HG02970 (cell line): ENCODE results near the gene UBE2I.
A peak's percentile ranks its signal among the peaks of the same experiment; 100 is the strongest.
"Not testable (repeated sequence)": the region's sequence is repeated elsewhere in the genome, so short reads cannot be mapped to it uniquely, and the experiment has no call there.

Experiments used
- ATAC-seq: cut with Tn5 transposase; IDR thresholded peaks from one replicate; pipeline ENCODE4 v1.9.1; 2021; ENCODE audit warnings: mild to moderate bottlenecking, moderate library complexity, moderate number of reproducible peaks; ENCODE audit not compliant: unreplicated experiment, low FRiP score

UBE2I gene

GRCh38 chr16:1308977-1309885 lies at the start of gene UBE2I:
Gene UBE2I, plus strand, starts transcription at chr16:1309636. Its CDS starts 4,395 bp downstream, at chr16:1314031.
- ATAC-seq = peak; percentile 64

- no peak for ATAC-seq
Observed at GRCh38 chr16:1259760-1260068, 49.7 kb upstream of the UBE2I start.

DNA sequence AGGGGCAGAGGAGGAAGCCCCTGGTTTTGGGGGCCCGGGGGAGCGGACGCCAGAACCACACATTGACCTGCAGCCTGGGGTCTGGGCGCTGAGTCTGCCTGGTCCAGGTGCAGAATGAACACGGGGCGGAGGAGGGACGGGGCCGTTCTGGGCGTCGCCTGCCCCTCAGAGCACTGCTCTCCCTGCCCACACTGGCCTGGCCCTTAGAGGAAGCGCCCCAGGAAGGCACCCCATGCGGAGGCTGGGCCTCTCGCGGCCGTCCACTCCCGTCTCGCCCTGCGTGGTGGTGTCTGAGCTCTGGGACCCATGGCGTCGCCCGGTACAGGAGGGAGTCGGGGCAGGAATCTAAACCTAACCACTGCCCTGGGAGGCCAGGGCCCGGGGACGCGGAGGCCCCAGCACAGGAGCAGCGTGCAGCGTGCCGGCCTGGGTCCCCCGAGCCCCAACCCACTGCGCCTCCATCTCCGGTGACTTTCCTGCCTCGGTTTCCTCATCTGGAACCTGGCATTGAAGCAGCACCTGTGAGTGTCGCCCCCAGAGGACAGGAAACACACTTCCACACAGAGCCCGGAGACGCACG lies 49.2 kb upstream of the UBE2I start:
- no peak for ATAC-seq

DNA sequence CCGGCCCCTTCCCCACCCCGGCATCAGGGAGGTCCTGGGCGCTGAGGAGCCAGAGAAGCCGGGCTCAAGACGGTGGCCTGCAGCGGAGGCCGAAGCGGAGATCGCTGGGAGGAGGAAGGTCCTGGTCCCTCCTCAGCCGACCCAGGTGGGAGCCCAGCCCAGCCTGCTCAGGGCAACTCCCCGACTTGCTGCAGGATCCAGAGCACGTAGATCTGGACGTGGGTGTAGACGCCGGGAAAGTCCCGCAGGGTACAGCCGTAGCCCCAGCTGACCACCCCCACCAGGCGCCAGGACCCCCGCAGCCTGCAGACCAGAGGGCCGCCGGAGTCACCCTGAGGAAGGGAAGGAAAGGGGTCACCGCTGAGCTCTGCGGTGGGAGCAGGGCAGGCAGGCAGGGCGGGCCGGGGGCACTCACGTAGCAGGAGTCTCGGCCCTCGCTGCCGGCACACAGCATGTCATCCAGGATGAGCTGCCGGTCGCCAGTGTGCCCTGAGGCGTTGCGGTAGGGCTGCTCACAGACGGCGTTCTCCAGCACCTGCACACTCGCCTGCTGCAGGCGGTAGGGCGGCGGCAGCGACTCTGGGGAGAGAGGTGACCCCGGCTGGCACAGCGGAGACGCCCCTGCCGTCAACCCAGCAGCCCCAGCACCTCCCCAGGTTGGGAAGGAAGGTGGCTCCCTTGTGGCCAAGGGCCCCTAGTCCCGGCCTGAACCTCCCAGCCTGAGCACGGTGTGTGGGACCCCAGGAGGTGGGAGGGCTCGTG lies 48.1 kb upstream of the UBE2I start:
- ATAC-seq = no peak

DNA sequence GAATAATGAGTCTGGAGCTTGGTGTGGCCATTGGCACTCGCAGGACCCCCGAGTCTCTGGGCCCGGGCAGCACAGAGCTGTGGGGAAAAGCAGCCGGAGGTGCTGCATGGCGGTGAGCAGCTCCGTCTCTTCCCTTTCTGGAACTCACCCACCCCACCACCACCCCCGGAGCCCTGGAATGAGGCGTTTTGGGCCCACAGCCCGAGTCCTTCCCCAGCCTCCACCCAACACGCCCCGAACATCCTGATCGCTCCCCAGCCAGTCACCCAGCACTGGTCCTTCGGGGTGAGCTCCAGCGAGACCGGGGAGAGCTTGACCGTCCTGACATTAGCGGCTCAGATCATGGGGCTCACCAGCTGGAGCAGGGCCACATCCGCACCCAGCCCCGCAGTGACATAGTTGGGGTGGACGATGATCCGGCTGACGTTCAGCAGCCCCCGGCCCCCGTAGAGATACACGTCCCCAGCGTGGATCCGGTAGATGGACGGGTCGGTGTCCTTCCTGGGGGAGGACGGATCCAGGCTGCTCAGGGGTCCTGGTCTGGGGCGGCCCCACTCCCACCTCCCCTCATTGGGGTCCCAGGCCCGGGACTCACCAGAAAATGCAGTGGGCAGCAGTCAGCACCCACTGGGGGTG lies 47.1 kb upstream of the UBE2I start:
- no peak for ATAC-seq

- no peak for ATAC-seq
Observed at GRCh38 chr16:1262846-1263221, 46.6 kb upstream of the UBE2I start.

DNA sequence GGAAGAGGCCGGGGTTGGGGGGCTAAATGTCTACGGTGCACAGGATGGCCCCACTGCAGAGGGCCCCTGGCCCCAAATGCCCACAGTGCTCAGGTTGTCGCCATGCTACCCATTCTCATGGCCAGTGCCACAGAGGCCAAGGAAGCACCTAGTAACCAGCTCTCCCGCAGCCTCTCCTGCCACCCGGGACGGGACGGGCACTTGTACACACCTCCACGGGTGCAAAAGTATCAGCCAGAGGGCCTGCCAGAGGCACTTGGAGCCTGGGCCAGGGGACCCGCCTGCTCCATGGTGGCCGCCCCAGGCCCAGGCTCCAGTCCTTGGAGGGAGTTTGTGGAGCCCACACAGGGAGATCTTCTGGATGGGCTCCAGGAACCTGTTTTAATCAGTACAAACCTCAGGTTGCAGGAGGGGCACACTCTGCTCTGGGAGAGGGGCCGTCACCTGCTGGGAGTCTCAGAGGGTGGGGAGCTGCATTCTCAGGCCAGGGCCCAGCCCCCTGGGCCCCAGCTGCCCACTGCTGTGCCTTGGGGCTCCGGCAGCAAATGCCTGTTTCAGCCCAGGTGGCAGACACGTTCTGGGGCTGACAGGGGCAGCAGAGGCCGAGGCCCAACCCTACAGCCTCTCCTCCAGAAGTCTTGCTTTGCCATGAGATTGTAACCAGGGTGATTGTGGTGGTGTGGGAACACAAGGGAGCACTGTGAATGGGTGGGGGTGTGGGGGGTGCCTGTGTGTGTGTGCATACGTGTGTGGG lies 45.7 kb upstream of the UBE2I start:
- no peak for ATAC-seq

- no peak for ATAC-seq
Observed at GRCh38 chr16:1264345-1265089, 44.9 kb upstream of the UBE2I start.

- no peak for ATAC-seq
Observed at GRCh38 chr16:1265090-1265630, 44.3 kb upstream of the UBE2I start.

- ATAC-seq = no peak
Observed at GRCh38 chr16:1265826-1266225, 43.6 kb upstream of the UBE2I start.

- not testable (repeated sequence) for ATAC-seq
Observed at GRCh38 chr16:1269418-1269817, 40.0 kb upstream of the UBE2I start.

DNA sequence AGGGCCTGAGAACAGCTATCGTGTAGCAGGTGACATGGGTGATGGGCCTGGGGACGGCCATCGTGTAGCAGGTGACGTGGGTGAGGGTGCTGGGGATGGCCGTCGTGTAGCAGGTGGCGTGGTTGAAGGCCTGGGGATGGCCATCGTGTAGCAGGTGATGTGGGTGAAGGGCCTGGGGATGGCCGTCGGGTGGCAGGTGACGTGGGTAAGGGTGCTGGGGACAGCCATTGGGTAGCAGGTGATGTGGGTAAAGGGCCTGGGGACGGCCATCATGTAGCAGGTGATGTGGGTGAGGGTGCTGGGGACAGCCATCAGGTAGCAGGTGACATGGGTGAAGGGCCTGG lies 38.1 kb upstream of the UBE2I start:
- no peak for ATAC-seq

GRCh38 chr16:1271724-1272413 lies 37.6 kb upstream of the UBE2I start:
- not testable (repeated sequence) for ATAC-seq

- ATAC-seq = no peak
Observed at GRCh38 chr16:1272453-1273198, 36.8 kb upstream of the UBE2I start.

DNA sequence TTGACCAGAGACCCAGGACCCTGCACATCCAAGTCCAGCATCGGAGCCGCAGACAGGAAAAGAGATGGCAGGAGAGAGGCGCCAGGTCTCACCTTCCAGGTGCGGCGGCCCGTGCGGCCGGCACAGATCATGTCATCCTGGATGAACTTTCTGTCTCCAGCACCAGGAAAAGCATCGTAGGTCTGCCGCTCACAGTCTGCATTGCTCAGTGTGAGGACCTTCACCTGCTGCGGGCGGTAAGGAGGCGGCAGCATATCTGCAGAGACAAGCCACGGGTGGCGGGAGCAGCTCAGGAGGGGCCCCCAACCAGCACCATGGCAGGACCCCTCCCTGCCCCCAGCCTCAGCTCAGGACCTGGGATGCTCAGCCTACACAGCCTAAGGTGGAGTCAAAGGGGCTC lies 35.6 kb upstream of the UBE2I start:
- ATAC-seq = no peak

- ATAC-seq = no peak
Observed at GRCh38 chr16:1274767-1275166, 34.7 kb upstream of the UBE2I start.

DNA sequence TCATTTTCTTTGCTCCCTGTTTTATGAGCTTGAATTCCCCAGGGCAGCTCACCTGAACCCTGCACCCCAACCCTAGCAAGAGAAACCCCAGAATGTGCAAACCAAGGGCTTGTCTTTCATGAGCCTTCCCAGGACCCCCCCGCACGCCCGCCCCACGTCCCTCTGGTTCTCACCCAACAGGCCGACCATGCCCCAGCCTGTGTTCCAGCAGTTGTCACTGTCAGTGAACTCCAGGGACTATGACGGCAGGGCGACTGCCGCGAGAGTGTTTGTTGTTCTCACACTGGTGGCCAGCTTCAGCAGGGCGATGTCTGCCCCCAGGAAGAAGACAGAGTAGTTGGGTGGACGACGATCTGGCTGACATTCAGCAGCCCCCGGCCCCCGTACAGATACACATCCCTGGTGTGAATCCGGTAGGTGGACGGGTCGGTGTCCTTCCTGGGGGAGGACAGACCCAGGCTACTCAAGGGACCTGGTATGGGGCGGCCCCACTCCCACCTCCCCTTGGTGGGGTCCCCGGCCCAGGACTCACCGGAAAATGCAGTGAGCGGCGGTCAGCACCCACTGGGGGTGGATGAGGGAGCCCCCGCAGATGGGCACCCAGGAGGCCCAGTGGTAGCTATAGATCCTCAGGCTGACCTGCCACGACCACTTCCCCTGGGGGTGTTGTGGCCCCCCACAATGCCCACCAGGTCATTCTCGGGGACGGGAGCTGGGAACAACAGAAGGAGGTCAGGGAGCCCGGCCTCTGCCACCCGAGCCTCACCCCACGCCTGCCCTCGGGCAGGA lies 33.5 kb upstream of the UBE2I start:
- ATAC-seq = no peak

GRCh38 chr16:1276580-1276878 lies 32.9 kb upstream of the UBE2I start:
- ATAC-seq = no peak
